ENCODE measurements around the gene USP4.
"Not testable (repeated sequence)": the region's sequence is repeated elsewhere in the genome, so short reads cannot be mapped to it uniquely, and the experiment has no call there.

Gene USP4

GRCh38 chr3:49244581-49245205 is 95.2 kb downstream of the USP4 start:
- no peak for DNase-seq

GRCh38 chr3:49240091-49240490 is 99.8 kb downstream of the USP4 start:
- not testable (repeated sequence) for DNase-seq

- no peak for DNase-seq
These were observed 101.4 kb downstream of the USP4 start for GRCh38 chr3:49238274-49239127.

- DNase-seq: no peak
These were observed 102.5 kb downstream of the USP4 start for GRCh38 chr3:49237344-49237743.

- no peak for DNase-seq
These were observed 103.6 kb downstream of the USP4 start for GRCh38 chr3:49236226-49236625.

GRCh38 chr3:49228817-49229216 is 111.0 kb downstream of the USP4 start:
- not testable (repeated sequence) for DNase-seq

Data from fibroblast of skin of scalp (primary cell).